ENCODE measurements around the gene RBP3. TPM values are rescaled to one million over a fixed set of nuclear protein-coding genes. Genes with fewer than 3 reads are reported as not detected.

The RBP3 gene
- total and polyA plus RNA-seq, 12 donors: 0.11 TPM; not detected in 11

DNA sequence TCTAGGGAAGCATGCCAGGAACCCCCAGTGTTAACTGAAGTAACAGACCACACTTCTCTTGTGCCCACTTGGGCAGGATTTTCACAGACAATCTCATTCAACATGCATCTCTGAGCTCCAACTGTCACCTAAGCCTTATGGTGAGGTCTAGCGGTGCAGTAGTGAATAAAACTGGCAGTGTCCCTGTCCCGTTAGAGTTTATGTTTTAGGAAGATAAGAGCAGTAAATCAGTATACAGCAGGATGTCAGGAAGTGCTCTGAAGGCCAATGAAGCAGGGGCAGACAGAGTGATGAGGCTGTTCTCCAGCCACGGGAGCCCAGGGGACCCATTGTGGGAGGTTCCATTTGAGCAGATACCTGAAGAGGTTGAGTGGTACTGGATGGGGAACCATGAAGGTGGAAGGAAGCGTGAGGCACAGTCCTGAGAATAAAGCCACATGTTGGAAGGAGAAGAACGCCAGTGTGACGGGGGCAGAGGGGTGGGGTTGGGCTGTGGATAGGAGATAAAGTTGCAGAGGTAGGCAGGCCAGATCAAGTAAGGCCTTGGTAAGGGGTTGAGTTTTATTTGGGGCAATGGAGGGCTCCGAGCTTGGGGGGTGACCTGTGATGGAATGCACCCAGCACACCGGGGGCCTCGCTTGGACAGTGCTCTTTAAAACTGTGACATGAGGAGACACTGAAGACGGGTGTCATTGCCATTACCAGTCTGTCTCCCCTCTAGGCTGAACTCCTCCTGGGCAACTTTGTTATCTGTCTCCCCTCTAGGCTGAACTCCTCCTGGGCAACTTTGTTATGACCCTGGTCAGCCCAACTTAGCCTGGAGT is 41.6 kb upstream of the RBP3 start:
- no peak overlapping the region for H3K27ac ChIP-seq
- H3K4me1 ChIP-seq (replicated peaks in 1 of 2): peaks cover 0 to 3% of the 10 kb centered on the region in 2 donors
- DNase-seq: no peak
- H3K27me3 ChIP-seq: no peaks in the 10 kb centered on the region
- WGBS, 4 donors: 61 to 68% (median 65%) methylated on average over 10 of the region's 10 CpGs
- no peaks in the 10 kb centered on the region for H3K9me3 ChIP-seq (replicated peaks in 1 of 3)
- H3K36me3 ChIP-seq (replicated peaks in 1 of 2): no peaks in the 10 kb centered on the region
- intact Hi-C loops (cut with DNase I): loop anchor here in 1 of 2 donors (5.0 kb wide), 1 partner anchor 279 kb away; no protein-coding TSS in a partner anchor
- TF ChIP-seq, protein P1, sequence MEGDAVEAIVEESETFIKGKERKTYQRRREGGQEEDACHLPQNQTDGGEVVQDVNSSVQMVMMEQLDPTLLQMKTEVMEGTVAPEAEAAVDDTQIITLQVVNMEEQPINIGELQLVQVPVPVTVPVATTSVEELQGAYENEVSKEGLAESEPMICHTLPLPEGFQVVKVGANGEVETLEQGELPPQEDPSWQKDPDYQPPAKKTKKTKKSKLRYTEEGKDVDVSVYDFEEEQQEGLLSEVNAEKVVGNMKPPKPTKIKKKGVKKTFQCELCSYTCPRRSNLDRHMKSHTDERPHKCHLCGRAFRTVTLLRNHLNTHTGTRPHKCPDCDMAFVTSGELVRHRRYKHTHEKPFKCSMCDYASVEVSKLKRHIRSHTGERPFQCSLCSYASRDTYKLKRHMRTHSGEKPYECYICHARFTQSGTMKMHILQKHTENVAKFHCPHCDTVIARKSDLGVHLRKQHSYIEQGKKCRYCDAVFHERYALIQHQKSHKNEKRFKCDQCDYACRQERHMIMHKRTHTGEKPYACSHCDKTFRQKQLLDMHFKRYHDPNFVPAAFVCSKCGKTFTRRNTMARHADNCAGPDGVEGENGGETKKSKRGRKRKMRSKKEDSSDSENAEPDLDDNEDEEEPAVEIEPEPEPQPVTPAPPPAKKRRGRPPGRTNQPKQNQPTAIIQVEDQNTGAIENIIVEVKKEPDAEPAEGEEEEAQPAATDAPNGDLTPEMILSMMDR (IDR thresholded peaks at IDR 0.05): no peak
- TF ChIP-seq POLR2A (IDR thresholded peaks at IDR 0.05): no peak
- no peak overlapping the region for H3K4me3 ChIP-seq

DNA sequence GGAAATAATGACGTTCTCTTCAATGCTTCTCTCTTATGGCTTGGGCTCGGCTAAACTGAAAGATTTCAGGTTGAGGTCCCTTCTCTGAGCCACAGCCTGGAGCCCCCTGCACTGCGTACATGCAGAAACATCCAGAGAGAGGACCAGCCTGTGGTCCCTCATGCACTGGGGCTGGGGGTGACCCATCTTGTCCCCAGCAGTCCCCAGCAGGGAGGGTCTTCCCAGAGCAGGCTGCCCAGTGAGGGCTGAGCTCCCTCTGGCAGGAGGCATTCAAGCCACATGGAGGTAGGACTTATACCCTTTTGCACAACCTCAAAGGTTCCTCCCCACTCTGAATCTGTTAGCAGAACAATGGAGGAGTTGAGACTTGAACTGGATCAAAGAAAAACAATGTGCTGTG is 40.8 kb upstream of the RBP3 start:
- H3K9me3 ChIP-seq (replicated peaks in 1 of 3): no peaks in the 10 kb centered on the region
- H3K4me1 ChIP-seq (replicated peaks in 1 of 2): no peaks in the 10 kb centered on the region
- intact Hi-C loops (cut with DNase I): loop anchor here in 1 of 2 donors (5.0 kb wide), 1 partner anchor 280 kb away; no protein-coding TSS in a partner anchor
- H3K27me3 ChIP-seq: no peaks in the 10 kb centered on the region
- TF ChIP-seq POLR2A (IDR thresholded peaks at IDR 0.05): no peak
- TF ChIP-seq, protein P1 (IDR thresholded peaks at IDR 0.05): no peak
- H3K36me3 ChIP-seq (replicated peaks in 1 of 2): no peaks in the 10 kb centered on the region
- no peak overlapping the region for H3K4me3 ChIP-seq
- DNase-seq: no peak
- no peak overlapping the region for H3K27ac ChIP-seq
- 78 to 95% (median 92%) methylated on average over 3 of the region's 3 CpGs for WGBS, 4 donors

DNA sequence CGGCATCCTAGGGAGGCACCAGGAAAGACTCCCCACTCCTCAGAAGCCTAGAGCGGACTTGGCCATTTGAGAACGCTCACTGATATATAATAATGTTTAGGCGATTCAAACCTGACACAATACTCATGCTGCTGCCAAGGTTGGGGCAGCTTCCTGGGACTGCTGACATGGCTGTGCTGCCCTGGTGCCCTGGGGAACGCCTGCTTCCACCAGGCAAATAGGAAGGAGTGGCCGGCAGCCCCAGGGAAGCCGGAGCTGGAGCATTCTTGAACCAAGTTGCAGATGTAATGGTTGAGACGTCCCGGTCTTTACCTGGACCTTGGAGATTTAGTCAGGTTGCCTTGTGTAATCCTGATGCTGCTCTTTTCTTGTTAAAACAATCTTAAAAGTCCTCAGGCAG is 39.4 kb upstream of the RBP3 start:
- no peak overlapping the region for H3K27ac ChIP-seq
- DNase-seq: no peak
- TF ChIP-seq POLR2A (IDR thresholded peaks at IDR 0.05): no peak
- TF ChIP-seq, protein P1 (IDR thresholded peaks at IDR 0.05): no peak
- H3K9me3 ChIP-seq (replicated peaks in 1 of 3): no peaks in the 10 kb centered on the region
- no peaks in the 10 kb centered on the region for H3K4me1 ChIP-seq (replicated peaks in 1 of 2)
- no peaks in the 10 kb centered on the region for H3K36me3 ChIP-seq (replicated peaks in 1 of 2)
- intact Hi-C loops (cut with DNase I): loop anchor here in 1 of 2 donors (5.0 kb wide), 1 partner anchor 281 kb away; no protein-coding TSS in a partner anchor
- WGBS, 4 donors: 81 to 87% (median 87%) methylated on average over 7 to 9 of the region's 9 CpGs
- no peak overlapping the region for H3K4me3 ChIP-seq
- no peaks in the 10 kb centered on the region for H3K27me3 ChIP-seq

DNA sequence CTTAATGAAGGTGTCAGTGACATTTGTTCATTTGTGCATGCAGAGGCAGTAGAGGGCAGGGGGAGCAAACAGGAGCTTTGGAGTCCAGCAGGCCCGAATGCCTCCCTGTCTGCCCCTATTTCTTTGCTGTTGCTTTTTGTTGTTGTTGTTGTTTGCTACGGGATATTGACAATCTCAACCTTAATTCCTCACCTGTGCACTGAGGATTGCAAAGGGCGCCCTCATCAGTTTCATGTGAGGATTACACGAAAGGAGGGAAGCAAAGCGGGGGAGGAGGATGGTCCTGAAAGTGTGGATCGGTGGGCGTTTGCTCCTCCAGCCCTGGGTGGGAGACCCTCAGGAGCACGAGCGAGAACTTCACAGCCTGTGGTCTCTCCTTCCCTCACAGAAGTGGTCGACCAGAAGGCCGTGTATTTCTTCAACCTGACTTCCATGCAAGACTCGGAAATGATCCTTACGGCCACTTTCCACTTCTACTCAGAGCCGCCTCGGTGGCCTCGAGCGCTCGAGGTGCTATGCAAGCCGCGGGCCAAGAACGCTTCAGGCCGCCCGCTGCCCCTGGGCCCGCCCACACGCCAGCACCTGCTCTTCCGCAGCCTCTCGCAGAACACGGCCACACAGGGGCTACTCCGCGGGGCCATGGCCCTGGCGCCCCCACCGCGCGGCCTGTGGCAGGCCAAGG is 38.6 kb upstream of the RBP3 start:
- no peaks in the 10 kb centered on the region for H3K9me3 ChIP-seq (replicated peaks in 1 of 3)
- no peak for DNase-seq
- TF ChIP-seq, protein P1 (IDR thresholded peaks at IDR 0.05): peak in 1 of 6 experiments; percentile 13
- no peak for TF ChIP-seq POLR2A (IDR thresholded peaks at IDR 0.05)
- no peaks in the 10 kb centered on the region for H3K36me3 ChIP-seq (replicated peaks in 1 of 2)
- WGBS, 4 donors: 85 to 90% (median 87%) methylated on average over 24 to 34 of the region's 34 CpGs
- intact Hi-C loops (cut with DNase I): loop anchor here (5.0 kb wide), 2 partner anchors 262 to 282 kb away; no protein-coding TSS in a partner anchor
- H3K4me1 ChIP-seq (replicated peaks in 1 of 2): no peaks in the 10 kb centered on the region
- H3K4me3 ChIP-seq: no peak overlapping the region
- H3K27me3 ChIP-seq: no peaks in the 10 kb centered on the region
- H3K27ac ChIP-seq: no peak overlapping the region

Data from adrenal gland (tissue), 12 donors.